HepG2 (cell line): ENCODE measurements around the gene NCOA7. TPM values are rescaled to one million over a fixed set of nuclear protein-coding genes. Genes with fewer than 3 reads are reported as not detected.
A peak's percentile ranks its signal among the peaks of the same experiment; 100 is the strongest.

Experiments used
- FOXK1 ChIP-seq: sonication (generic); formaldehyde crosslinking; IDR thresholded peaks from 2 replicates; pipeline ENCODE4 v1.4.0; 2020; ENCODE audit warnings: low read depth, missing genetic modification reagents, borderline replicate concordance
- GFI1 ChIP-seq: sonication (generic); formaldehyde crosslinking; IDR thresholded peaks from 2 replicates; pipeline ENCODE4 v1.5.0; 2020; ENCODE audit warnings: missing genetic modification reagents, mild to moderate bottlenecking, borderline replicate concordance
- HDAC1 ChIP-seq: sonication (generic); formaldehyde crosslinking; IDR thresholded peaks from 2 replicates; pipeline ENCODE4 v1.5.1; 2020; ENCODE audit warnings: mild to moderate bottlenecking, missing genetic modification reagents
- KDM4B ChIP-seq: sonication (generic); formaldehyde crosslinking; IDR thresholded peaks from 2 replicates; pipeline ENCODE4 v1.4.0; 2020; ENCODE audit warnings: missing genetic modification reagents
- SIN3A ChIP-seq: IDR thresholded peaks from 2 replicates; pipeline ENCODE4 v1.6.1; 2011; ENCODE audit warnings: low read depth, mild to moderate bottlenecking, control low read depth, low read length, borderline replicate concordance
- SOX6 ChIP-seq, 2 experiments: fragments of 450-650 bp in 1 of 2; sonication (generic) in 1 of 2; formaldehyde crosslinking in 1 of 2; IDR thresholded peaks; 2 replicates each; pipeline versions ENCODE4 v1.4.0 to v1.6.1; 2017 to 2020; ENCODE audit warnings: antibody characterized with exemption in 1 of 2, mild to moderate bottlenecking in 1 of 2, missing genetic modification reagents in 1 of 2
- SP5 ChIP-seq: IDR thresholded peaks from 2 replicates; pipeline ENCODE4 v1.6.1; 2016; ENCODE audit warnings: low read depth, borderline replicate concordance
- ZBTB7A ChIP-seq: sonication (generic); formaldehyde crosslinking; IDR thresholded peaks from 2 replicates; pipeline ENCODE4 v1.8.0; 2022; ENCODE audit warnings: mild to moderate bottlenecking, missing genetic modification reagents
- ZMAT3 ChIP-seq: sonication (generic); formaldehyde crosslinking; conservative IDR thresholded peaks from 2 replicates; pipeline ENCODE4 v1.7.0; 2021; ENCODE audit warnings: missing genetic modification reagents
- ZNF160 ChIP-seq: sonication (generic); formaldehyde crosslinking; IDR thresholded peaks from 2 replicates; pipeline ENCODE4 v1.8.0; 2022; ENCODE audit warnings: mild to moderate bottlenecking, inconsistent platforms, missing genetic modification reagents
- ZNF17 ChIP-seq: sonication (generic); formaldehyde crosslinking; IDR thresholded peaks from 2 replicates; pipeline ENCODE4 v1.5.0; 2020; ENCODE audit warnings: mild to moderate bottlenecking, missing genetic modification reagents
- ZNF224 ChIP-seq: sonication (generic); formaldehyde crosslinking; IDR thresholded peaks from 2 replicates; pipeline ENCODE4 v1.5.0; 2020; ENCODE audit warnings: mild to moderate bottlenecking, missing genetic modification reagents
- ZNF598 ChIP-seq: sonication (generic); formaldehyde crosslinking; IDR thresholded peaks from 2 replicates; pipeline ENCODE4 v1.5.1; 2020; ENCODE audit warnings: mild to moderate bottlenecking, missing genetic modification reagents, borderline replicate concordance
- ZNF749 ChIP-seq: sonication (generic); formaldehyde crosslinking; IDR thresholded peaks from 2 replicates; pipeline ENCODE4 v1.8.0; 2022; ENCODE audit warnings: mild to moderate bottlenecking, missing genetic modification reagents, moderate library complexity, borderline replicate concordance
- polyA plus RNA-seq, 8 experiments: library from polyadenylated mRNA; depleted of rRNA in 3 of 8; stranded (reverse) in 7 of 8; unstranded in 1 of 8; fragments of >200 nt; fragmentation: Illumina TruSeq in 4 of 8; extraction: Trizol in 4 of 8; gene quantifications; 2 replicates each; pipeline versions ENCODE4 v1.2.1 to v1.2.3, GENCODE V29; 2011 to 2016; ENCODE audit warnings: low read depth in 4 of 8, missing spikeins in 1 of 8, mixed read lengths in 1 of 8; ENCODE audit not compliant: insufficient read depth in 1 of 8
- total RNA-seq, 5 experiments: library from RNA; depleted of rRNA; stranded (reverse); fragments of >200 nt; fragmentation: Illumina TruSeq; extraction: Trizol; gene quantifications; 2 replicates each; pipeline ENCODE4 v1.2.3, GENCODE V29; 2016; ENCODE audit warnings: low read depth in 1 of 5
- TF ChIP-seq, protein P1 (sequence below): IDR thresholded peaks from 2 replicates; pipeline ENCODE4 v1.6.1; 2016; ENCODE audit warnings: missing compliant biosample characterization, missing genetic modification reagents, borderline replicate concordance
- TF ChIP-seq, protein P2 (sequence below): sonication (generic); formaldehyde crosslinking; IDR thresholded peaks from 2 replicates; pipeline ENCODE4 v1.5.0; 2020; ENCODE audit warnings: mild to moderate bottlenecking, missing genetic modification reagents, moderate library complexity
- TF ChIP-seq, protein P3 (sequence below): sonication (generic); formaldehyde crosslinking; IDR thresholded peaks from 2 replicates; pipeline ENCODE4 v1.4.0; 2020; ENCODE audit warnings: low read depth, mild to moderate bottlenecking, missing genetic modification reagents
- TF ChIP-seq, protein P4 (sequence below): IDR thresholded peaks from 2 replicates; pipeline ENCODE4 v1.6.1; 2016; ENCODE audit warnings: mild to moderate bottlenecking
- TF ChIP-seq, protein P5 (sequence below): IDR thresholded peaks from 2 replicates; pipeline ENCODE4 v1.6.1; 2012; ENCODE audit warnings: low read depth, low read length, improper control_type of control experiment

Gene NCOA7
- total and polyA plus RNA-seq, 2 of the 13 experiments (the other 11 are each of a cell fraction or from before 2014, with no cell fraction given), result 13.6 to 20.8 TPM

DNA sequence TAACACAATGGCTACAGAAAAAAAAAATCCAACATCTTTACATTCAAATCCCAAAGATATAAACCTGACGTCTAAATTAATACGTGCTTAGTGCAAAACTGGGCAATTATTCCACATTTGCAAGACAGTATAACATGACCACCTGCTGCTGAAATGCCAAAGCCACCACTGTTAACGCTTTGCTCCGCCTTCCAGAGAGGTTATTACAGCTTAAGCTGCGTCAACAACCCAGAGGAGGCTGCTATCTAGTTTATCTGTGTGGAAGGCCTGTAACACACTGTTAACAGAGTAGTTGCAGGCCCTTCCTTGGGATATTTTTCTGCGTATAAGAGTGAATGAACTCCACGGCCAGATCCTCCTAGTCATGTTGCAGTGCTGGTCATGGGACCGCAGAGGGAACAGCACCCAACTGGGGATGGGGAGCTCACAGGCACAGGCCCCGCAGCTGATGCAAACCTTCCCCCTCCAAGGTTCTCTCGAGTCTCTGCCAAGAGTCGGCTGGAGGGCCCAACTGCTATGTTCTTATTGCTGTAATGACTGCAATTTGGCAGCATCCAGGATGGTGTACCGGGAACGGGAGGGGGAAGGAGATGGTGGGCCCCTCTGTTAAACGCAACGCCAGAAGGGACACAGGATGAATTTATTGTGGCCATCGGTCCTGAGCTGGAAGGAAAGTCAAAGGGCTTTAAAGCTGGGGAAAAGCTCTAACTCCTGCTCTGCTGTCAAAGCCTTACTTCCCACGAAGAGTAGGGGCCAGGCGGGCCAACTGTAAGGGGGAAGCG lies 993 bp upstream of the NCOA7 start (continued):
- TF ChIP-seq HDAC1 (CRISPR knock-in tag) (peak; percentile 24; the same call in 1 of the 2 replicates), ZNF160 (CRISPR knock-in tag) (peak; percentile 32; the same call in 1 of the 2 replicates), ZNF17 (no peak), SOX6 (IDR thresholded peaks at IDR 0.05) (no peak), SOX6 (CRISPR knock-in tag; IDR thresholded peaks at IDR 0.05) (peak; percentile 54), ZBTB7A (CRISPR knock-in tag) (peak; percentile 43; the same call in 1 of the 2 replicates), ZMAT3 (CRISPR knock-in tag) (peak; percentile 10; the same call in 1 of the 2 replicates), GFI1 (CRISPR knock-in tag) (0 out of 2 replicates have a peak, but pooled peaks have one; percentile 28), ZNF598 (CRISPR knock-in tag) (0 out of 2 replicates have a peak, but pooled peaks have one; percentile 36), ZNF224 (peak; percentile 86; the same call in 1 of the 2 replicates), SIN3A (0 out of 2 replicates have a peak, but pooled peaks have one; percentile 7), KDM4B (CRISPR knock-in tag) (peak; percentile 16; the same call in 1 of the 2 replicates), SP5 (CRISPR knock-in tag) (peak; percentile 56; the same call in 1 of the 2 replicates), FOXK1 (CRISPR knock-in tag) (no peak), ZNF749 (CRISPR knock-in tag) (no peak)
- TF ChIP-seq, protein P1, sequence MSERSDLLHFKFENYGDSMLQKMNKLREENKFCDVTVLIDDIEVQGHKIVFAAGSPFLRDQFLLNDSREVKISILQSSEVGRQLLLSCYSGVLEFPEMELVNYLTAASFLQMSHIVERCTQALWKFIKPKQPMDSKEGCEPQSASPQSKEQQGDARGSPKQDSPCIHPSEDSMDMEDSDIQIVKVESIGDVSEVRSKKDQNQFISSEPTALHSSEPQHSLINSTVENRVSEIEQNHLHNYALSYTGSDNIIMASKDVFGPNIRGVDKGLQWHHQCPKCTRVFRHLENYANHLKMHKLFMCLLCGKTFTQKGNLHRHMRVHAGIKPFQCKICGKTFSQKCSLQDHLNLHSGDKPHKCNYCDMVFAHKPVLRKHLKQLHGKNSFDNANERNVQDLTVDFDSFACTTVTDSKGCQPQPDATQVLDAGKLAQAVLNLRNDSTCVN, result peak; percentile 60; the same call in 1 of the 2 replicates
- TF ChIP-seq, protein P2, sequence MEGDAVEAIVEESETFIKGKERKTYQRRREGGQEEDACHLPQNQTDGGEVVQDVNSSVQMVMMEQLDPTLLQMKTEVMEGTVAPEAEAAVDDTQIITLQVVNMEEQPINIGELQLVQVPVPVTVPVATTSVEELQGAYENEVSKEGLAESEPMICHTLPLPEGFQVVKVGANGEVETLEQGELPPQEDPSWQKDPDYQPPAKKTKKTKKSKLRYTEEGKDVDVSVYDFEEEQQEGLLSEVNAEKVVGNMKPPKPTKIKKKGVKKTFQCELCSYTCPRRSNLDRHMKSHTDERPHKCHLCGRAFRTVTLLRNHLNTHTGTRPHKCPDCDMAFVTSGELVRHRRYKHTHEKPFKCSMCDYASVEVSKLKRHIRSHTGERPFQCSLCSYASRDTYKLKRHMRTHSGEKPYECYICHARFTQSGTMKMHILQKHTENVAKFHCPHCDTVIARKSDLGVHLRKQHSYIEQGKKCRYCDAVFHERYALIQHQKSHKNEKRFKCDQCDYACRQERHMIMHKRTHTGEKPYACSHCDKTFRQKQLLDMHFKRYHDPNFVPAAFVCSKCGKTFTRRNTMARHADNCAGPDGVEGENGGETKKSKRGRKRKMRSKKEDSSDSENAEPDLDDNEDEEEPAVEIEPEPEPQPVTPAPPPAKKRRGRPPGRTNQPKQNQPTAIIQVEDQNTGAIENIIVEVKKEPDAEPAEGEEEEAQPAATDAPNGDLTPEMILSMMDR (CRISPR knock-in tag), result peak; percentile 26; the same call in 1 of the 2 replicates
- TF ChIP-seq, protein P3, sequence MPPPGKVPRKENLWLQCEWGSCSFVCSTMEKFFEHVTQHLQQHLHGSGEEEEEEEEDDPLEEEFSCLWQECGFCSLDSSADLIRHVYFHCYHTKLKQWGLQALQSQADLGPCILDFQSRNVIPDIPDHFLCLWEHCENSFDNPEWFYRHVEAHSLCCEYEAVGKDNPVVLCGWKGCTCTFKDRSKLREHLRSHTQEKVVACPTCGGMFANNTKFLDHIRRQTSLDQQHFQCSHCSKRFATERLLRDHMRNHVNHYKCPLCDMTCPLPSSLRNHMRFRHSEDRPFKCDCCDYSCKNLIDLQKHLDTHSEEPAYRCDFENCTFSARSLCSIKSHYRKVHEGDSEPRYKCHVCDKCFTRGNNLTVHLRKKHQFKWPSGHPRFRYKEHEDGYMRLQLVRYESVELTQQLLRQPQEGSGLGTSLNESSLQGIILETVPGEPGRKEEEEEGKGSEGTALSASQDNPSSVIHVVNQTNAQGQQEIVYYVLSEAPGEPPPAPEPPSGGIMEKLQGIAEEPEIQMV, result peak; percentile 93
- TF ChIP-seq, protein P4, sequence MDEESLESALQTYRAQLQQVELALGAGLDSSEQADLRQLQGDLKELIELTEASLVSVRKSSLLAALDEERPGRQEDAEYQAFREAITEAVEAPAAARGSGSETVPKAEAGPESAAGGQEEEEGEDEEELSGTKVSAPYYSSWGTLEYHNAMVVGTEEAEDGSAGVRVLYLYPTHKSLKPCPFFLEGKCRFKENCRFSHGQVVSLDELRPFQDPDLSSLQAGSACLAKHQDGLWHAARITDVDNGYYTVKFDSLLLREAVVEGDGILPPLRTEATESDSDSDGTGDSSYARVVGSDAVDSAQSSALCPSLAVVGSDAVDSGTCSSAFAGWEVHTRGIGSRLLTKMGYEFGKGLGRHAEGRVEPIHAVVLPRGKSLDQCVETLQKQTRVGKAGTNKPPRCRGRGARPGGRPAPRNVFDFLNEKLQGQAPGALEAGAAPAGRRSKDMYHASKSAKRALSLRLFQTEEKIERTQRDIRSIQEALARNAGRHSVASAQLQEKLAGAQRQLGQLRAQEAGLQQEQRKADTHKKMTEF (CRISPR knock-in tag), result peak; percentile 23; the same call in 1 of the 2 replicates
- TF ChIP-seq, protein P5, sequence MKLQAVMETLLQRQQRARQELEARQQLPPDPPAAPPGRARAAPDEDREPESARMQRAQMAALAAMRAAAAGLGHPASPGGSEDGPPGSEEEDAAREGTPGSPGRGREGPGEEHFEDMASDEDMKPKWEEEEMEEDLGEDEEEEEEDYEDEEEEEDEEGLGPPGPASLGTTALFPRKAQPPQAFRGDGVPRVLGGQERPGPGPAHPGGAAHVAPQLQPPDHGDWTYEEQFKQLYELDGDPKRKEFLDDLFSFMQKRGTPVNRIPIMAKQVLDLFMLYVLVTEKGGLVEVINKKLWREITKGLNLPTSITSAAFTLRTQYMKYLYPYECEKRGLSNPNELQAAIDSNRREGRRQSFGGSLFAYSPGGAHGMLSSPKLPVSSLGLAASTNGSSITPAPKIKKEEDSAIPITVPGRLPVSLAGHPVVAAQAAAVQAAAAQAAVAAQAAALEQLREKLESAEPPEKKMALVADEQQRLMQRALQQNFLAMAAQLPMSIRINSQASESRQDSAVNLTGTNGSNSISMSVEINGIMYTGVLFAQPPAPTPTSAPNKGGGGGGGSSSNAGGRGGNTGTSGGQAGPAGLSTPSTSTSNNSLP, result 0 out of 2 replicates have a peak, but pooled peaks have one; percentile 13
